ENCODE results near the gene ARMC9.

GRCh38 chr2:231330311-231330710 is 131.9 kb downstream of the ARMC9 start:
- TF ChIP-seq, protein P1, sequence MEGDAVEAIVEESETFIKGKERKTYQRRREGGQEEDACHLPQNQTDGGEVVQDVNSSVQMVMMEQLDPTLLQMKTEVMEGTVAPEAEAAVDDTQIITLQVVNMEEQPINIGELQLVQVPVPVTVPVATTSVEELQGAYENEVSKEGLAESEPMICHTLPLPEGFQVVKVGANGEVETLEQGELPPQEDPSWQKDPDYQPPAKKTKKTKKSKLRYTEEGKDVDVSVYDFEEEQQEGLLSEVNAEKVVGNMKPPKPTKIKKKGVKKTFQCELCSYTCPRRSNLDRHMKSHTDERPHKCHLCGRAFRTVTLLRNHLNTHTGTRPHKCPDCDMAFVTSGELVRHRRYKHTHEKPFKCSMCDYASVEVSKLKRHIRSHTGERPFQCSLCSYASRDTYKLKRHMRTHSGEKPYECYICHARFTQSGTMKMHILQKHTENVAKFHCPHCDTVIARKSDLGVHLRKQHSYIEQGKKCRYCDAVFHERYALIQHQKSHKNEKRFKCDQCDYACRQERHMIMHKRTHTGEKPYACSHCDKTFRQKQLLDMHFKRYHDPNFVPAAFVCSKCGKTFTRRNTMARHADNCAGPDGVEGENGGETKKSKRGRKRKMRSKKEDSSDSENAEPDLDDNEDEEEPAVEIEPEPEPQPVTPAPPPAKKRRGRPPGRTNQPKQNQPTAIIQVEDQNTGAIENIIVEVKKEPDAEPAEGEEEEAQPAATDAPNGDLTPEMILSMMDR (IDR thresholded peaks at IDR 0.05): no peak
- TF ChIP-seq EP300 (IDR thresholded peaks at IDR 0.05): no peak

Measured in upper lobe of left lung (tissue), 4 donors.